GM18505 (cell line): ENCODE measurements around the gene GOLGA7B.

ENCODE experiments used
- ATAC-seq: cut with Tn5 transposase; IDR thresholded peaks from one replicate; pipeline ENCODE4 v1.9.1; 2021; ENCODE audit not compliant: unreplicated experiment
- POLR2A ChIP-seq: IDR thresholded peaks from 4 replicates; pipeline ENCODE4 v1.6.1; 2011; ENCODE audit warnings: borderline replicate concordance; ENCODE audit not compliant: insufficient read depth, insufficient read length; ENCODE audit errors: extremely low read depth

GOLGA7B gene

DNA sequence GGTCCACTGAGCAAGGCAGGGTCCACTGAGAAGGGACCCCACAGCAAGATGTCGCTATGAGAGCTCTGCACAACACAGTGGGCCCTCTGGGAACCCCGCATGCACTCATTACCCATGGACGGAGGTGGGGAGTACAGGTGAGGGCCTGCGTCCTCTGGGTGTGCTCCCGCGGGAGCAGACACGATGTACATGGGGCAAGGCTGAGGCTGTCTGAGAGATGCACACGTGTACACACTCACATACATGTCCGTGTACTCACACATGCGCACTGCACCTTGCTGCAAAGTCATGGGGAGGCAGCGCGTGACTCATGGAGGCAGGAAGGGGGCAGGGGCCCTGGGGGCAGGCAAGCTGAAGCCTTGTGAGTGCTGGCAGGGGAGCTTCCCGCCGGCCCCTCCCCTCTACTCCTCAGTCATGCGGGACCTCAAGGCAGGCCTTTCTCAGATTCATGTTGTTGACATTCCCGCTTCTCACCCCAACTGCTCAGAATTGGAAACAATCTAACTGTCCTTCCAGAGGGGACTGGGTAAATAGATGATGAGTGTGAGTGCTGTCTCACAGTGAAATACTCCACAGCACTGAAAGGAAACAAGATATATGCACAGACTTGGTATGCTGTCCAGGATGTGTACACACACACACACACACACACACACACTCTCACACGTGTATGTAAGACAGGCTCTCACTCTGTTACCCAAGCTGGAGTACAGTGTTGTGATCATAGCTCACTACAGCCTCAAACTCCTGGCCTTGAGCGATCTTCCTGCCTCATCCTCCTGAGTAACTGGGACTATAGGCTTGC, 40.0 kb downstream of the GOLGA7B start:
- TF ChIP-seq POLR2A, result no peak

DNA sequence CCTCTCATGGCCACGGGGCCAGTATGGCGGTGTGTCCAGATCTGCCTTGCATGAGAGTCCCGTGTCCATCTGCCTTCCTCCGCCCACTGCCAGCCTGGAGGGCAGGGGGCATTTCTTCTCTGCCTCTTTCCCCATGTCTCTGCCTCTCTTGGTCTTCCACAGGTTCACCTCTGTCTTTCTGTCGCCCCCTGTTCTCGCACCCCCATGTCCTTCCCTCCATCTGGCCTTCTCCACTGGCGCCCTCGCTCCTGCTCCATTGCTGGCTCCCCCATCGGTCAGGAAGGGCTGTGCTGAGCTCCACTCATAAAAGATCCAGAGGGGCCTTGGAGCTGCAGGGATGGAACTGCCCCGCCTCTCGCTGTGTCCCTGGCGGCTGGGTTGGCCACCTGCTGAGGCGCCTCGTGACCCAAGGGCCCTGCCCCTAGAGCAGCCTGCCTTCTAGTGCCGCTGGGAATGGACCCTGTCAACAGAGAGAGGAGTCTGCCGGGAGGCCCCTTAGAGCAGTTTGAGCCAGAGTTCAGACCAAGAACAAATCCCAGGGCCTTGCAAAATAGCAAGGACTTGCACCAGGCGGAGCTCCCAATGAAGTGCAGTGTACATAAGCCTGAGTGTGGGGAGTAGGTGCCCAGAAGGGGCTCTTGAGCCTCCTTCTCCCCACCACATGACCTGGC, 42.0 kb downstream of the GOLGA7B start:
- no peak for ATAC-seq

More for the DNA sequence above, 40.0 kb downstream of the GOLGA7B start:
- no peak for ATAC-seq

DNA sequence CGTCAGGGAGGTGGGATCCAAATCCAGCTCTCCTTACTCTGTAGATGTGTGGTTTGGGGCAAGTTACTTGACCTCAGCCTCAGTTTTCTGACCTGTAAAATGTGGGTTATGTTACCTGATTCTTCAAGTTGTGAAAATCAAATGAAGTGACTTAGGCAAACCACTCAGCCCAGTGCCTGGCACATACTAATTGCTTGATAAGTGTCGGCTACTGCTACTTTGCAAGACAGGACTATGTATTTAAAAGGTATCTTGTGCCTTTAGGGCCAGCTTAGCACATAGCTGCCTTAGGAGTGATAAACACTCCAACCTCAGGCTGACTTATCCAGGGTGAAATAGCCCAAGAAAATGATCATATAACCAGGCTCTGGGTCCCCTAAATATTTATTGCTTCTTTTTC, 42.9 kb downstream of the GOLGA7B start:
- no peak for TF ChIP-seq POLR2A
- ATAC-seq, result no peak

More for the DNA sequence above, 42.0 kb downstream of the GOLGA7B start:
- TF ChIP-seq POLR2A, result no peak

DNA sequence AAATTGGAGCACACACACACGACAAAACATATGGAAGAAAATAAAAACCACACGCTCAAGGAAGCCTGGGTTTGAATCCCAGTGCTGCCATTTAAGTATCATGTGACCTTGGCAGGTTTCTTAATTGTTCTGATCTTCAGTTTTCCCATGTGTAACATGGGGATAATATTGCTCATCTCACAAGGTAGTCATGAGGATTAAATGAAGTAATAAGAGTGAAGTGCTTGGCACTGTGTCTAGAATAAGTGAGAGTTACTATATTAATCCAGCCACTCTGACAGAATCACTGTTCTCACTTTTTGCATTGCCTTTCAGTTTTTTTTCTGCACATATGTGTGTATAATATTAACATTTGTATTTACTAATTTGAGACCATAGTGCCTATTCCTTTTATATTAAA, 43.3 kb downstream of the GOLGA7B start:
- no peak for ATAC-seq

DNA sequence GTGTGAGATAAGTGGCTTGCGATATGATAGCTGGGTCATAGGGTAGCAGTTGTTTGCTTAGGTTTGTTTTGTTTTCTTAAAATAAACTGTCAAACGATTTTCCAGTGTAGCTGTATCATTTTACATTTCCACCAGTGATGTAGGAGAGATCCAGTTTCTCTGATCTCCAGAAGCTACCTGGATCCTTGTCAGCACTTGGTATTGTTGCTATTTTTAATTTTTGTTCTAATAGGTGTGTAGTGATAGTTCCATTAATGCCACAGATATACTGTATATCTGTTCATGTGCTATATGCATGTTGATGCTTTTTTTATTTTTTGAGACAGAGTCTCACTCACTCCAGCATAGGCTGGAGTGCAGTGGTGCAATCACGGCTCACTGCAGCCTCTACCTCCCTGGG, 44.4 kb downstream of the GOLGA7B start:
- TF ChIP-seq POLR2A, result no peak
- ATAC-seq, result no peak

More for the DNA sequence above, 43.3 kb downstream of the GOLGA7B start:
- TF ChIP-seq POLR2A, result no peak

DNA sequence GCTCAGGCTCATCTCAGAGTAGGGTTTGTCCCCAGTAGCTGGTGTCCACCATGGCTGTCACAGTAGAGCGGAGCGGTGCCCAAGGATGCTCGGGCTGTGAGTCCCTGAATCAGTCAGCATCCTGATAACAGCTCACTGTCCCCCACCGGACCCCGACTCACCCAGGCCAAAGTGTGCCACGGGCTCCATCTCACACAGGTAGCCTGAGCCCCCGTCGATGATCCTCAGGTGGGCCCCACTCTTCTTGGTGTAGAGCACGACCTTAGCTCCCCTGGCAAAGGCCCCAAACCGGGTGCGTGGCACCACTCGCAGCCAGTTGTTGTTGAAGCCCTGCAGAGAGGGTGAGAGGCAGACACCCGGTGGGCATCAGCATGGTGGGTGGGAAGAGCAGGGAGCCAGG, 45.4 kb downstream of the GOLGA7B start:
- TF ChIP-seq POLR2A, result no peak
- no peak for ATAC-seq

DNA sequence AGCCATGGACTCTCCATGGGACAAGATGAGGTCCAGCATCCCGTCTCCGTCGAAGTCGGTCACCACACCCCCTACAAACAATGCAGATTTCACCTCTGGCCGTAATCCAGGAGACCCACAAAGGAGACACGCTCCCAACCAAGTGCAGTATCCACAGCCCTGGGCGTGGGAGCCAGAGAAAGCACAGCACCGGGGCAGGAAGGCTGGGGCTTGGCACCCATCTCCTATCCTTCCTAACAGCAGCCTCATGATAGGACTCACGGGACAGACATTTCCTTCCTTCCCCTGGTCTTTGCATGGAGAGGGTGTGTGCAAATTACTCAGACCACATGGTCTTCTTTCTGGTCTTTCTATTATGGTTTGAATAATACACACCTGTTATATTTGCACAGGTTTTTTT, 46.3 kb downstream of the GOLGA7B start:
- TF ChIP-seq POLR2A, result no peak
- ATAC-seq, result no peak

DNA sequence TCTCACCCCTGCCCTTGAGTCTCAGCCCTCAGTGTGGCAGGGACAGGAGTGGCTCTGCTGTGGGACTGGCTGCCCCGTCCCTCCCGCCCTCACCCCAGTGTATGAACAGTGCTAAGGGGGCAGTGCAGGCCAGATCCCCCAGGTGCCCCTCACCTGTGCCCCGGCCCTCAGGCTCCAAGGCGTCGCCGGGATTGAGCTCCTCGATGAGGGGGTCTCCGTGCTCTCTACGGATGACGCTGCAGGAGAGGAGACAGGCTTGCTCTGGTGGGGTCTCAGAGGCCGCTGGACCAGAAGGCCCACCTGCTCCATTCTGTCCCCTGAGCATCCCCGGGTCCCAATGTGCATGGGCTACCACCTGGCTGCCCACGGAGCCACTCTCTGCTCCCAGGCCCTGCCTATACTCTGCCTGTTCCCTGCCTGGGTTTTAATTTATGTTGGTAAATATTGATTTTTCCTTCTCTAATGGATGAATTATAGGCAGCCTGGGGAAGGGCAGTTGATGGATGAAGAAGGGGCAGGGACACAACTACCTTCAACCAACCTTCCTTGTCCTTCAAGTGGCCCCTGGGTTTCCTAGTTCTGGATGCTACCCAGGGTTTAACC, 47.2 kb downstream of the GOLGA7B start:
- no peak for TF ChIP-seq POLR2A
- no peak for ATAC-seq

DNA sequence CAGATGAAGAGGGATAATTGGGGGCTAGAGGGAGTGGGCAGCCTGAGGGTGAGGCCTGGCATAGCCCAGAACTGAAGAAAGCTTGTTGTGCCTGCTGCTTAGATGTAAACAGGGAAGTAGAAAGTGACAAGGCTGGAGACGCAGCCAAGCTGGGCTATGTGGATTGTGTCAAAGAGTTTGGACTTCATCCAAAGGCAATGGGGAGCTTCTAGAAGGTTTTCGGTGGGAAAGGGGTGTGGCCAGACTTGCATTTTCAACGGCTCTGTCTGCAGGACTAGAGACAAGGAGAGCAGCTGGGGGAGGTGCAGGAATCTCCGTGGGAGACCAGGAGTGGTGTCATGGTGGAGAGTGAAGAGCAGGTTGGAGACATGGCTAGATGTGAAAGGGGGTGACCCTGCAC, 48.8 kb downstream of the GOLGA7B start:
- TF ChIP-seq POLR2A, result no peak
- ATAC-seq, result no peak

DNA sequence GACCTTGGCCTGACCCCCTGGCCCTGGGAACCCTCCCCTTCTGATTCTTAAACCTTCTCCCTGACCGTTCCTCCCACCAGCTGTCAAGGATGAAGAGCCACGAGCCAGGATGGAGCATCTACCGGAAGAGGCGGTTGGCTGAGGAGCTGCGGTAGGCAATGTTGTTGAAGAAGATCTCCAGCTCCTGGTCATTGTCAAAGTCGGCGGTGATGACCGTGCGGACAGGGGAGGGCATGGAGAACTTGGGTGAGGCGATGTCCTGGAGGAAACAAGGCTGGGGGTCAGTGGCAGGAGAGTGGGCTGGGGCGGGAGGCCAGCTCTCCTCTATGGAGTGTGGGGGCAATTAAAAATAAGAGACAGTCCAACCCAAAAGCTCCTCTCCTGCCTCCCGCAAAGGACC, 51.7 kb downstream of the GOLGA7B start:
- no peak for TF ChIP-seq POLR2A
- no peak for ATAC-seq

DNA sequence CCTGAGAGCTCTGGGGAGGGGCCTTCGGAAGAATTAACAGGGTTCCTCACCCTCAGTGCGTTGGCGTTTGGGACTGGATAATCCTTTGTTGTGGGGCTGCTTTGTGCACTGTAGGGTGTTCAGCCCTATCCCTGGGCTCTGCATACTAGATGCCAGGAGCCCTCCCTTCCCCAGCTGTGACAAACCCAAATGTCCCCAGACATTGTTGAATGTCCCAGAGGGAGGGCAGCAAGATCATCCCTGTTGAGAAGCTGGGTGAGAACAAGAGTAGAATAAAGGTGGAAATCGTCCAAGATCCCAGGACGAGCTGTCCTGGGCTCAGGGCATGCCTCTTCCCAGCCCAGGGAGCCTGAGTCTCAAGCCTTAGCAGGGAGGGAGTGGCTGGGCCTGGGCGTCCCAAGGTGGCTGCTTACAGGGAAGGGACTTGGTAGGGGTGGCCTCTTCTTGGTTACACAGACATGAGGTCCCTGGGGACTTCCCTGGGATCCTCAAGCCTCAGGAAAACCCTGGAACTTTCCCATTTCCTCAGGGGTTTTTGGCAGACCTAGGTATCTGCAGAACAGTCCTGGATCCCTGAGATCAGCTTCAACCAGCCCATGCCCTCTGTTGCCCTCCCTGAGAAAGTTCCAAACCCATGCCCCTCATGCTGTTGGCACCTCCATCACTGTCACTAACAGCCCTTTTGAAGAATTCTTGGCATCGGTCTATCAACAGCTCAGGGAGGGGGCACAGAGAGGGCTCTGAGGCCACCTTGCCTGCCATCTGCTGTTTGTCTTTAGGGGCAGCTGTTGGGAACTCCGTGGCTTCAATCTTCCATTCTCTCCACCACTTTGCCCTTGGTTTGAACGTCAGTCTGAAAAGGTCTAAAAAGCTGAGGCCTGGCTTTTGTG, 53.7 kb downstream of the GOLGA7B start:
- TF ChIP-seq POLR2A, result no peak
- ATAC-seq, result no peak

DNA sequence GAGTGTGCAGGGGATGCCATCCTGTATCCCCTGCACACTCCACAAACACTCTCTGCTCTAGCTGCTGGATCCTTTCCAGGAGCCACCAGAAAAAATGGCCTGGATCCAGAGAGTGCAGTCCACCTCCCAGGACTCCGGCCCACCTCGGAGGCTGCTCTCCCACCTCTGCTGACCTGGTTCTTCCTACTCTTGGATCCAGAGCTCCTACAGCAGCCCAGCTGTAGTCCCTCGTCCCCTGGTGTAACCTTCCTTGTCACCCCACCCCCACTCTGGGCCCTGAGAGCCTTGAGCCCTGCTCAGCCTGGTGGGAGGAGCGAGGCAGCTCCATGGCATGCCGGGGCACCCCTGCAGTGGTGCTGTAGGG, 54.4 kb downstream of the GOLGA7B start:
- no peak for TF ChIP-seq POLR2A

DNA sequence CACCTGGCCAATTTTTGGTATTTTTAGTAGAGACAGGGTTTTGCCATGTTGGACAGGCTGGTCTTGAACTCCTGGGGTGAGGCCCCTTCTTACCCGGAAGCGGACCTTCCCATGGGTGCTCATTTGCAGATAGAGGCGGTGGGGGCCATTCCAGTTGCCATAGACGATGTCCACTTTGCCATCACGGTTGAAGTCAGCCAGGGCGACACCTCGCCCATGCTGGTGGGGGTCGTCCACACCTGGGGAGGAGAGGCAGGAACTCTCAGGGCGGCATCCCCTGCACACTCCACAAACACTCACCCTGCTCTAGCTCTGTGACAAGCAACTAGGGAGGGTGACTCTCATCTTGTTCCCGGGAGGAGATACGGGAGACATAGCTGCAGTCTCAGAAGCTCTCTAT, 54.9 kb downstream of the GOLGA7B start:
- TF ChIP-seq POLR2A, result no peak
- no peak for ATAC-seq

More for the DNA sequence above, 54.4 kb downstream of the GOLGA7B start:
- ATAC-seq, result no peak
